ENCODE data around the gene SUFU.

SUFU gene

DNA sequence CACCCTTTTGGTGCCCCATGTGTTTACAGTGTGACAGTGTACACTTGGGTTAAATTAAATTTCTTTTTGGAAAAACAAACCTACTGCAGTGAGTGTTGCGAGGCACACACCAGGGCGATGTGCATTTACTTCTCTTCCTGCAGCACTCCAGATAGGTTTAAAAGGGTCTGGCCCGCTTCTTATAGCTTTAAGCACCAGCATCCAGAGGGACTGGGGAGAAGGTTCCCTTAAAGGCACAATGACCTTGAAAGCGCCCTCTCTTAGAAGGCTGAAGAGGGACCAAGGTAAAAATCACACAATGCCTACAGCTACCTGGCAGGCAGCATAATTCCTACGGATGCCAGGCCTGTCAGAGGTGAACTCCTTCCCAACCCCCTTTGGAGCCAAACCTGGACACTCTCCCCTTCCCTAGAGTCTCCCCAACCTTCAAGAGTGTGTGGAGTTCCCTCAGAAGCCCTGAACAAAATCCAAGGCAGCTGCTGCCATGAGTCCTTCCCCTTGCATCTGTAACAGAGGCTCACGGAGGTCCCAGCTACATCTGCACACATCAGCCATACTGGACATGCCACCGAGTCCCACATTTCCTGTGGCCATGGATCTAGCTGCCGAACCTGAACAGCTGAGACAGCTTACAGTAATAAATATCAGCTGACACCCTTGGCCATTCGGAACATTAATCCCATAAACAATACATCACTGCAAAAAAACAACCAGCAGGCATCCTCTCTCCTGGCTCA lies 173.7 kb downstream of the SUFU start:
- TF ChIP-seq, protein P1, sequence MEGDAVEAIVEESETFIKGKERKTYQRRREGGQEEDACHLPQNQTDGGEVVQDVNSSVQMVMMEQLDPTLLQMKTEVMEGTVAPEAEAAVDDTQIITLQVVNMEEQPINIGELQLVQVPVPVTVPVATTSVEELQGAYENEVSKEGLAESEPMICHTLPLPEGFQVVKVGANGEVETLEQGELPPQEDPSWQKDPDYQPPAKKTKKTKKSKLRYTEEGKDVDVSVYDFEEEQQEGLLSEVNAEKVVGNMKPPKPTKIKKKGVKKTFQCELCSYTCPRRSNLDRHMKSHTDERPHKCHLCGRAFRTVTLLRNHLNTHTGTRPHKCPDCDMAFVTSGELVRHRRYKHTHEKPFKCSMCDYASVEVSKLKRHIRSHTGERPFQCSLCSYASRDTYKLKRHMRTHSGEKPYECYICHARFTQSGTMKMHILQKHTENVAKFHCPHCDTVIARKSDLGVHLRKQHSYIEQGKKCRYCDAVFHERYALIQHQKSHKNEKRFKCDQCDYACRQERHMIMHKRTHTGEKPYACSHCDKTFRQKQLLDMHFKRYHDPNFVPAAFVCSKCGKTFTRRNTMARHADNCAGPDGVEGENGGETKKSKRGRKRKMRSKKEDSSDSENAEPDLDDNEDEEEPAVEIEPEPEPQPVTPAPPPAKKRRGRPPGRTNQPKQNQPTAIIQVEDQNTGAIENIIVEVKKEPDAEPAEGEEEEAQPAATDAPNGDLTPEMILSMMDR (IDR thresholded peaks at IDR 0.05; ENCODE audit: unreplicated experiment in 3 of 3) = no peak
- Mint-ChIP-seq H3K27me3 (ENCODE audit: low read depth) (no peaks in the 10 kb centered on the region), H3K36me3 (ENCODE audit: low read depth) (peaks cover 19% of the 10 kb centered on the region), H3K4me3 (peak overlapping the region; percentile 30 to 76 (median 60)), H3K27ac (peak overlapping the region; percentile 97 to 98 (median 98)), H3K9me3 (no peaks in the 10 kb centered on the region), H3K4me1 (peaks cover 90% of the 10 kb centered on the region)

DNA sequence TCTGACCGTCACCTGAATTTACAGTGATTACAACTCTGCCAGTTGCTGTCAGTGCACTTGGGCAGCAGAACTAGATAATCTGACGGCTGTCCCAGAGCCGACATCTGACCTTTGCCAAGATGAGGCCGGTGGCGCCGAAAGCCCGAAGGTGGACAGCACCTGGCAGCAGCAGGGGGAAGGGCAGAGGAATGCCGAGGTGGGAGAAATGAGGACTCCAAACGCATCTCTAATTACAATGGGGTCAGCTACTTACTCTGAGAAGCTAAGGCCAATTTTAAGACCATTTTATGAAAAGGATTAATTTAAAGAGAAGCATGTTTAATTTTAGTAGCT lies 174.3 kb downstream of the SUFU start:
- H3K9me3 Mint-ChIP-seq = no peaks in the 10 kb centered on the region
- H3K27me3 Mint-ChIP-seq (ENCODE audit: low read depth) = no peaks in the 10 kb centered on the region
- H3K36me3 Mint-ChIP-seq (ENCODE audit: low read depth) = peaks cover 21% of the 10 kb centered on the region
- peak overlapping the region; percentile 97 to 98 (median 98) for H3K27ac Mint-ChIP-seq
- TF ChIP-seq, protein P1 (IDR thresholded peaks at IDR 0.05; ENCODE audit: unreplicated experiment in 3 of 3) = no peak
- H3K4me1 Mint-ChIP-seq = peaks cover 85% of the 10 kb centered on the region
- H3K4me3 Mint-ChIP-seq = peak overlapping the region in 2 of 3 experiments; percentile 13 to 60

DNA sequence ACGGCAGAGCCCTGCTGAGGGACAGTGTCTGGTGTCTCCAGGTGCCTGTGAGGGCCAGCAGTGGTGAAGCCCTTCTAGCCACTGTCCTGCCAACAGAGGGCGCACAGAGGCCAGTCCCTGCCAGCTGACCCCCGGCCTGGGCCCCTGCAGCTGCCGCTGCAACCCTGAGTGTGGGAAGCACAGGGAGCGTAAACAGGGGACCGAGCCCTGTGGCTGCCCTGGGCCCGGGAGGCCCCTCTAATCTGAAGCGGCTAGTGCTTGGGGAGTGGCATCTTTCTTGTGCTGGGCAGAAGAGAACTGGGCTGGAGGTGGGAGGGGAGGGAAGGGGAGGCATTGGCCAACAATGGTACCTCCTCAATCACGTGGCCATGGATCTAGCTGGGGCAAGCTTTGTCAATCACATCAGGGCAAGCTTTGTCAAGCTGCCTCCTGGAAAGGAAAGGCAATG lies 175.1 kb downstream of the SUFU start:
- Mint-ChIP-seq H3K9me3 (no peaks in the 10 kb centered on the region), H3K4me1 (peaks cover 76% of the 10 kb centered on the region), H3K4me3 (peak overlapping the region; percentile 40 to 60 (median 58)), H3K27ac (peak overlapping the region; percentile 97 to 98 (median 98)), H3K36me3 (ENCODE audit: low read depth) (peaks cover 30% of the 10 kb centered on the region), H3K27me3 (ENCODE audit: low read depth) (no peaks in the 10 kb centered on the region)
- TF ChIP-seq, protein P1 (IDR thresholded peaks at IDR 0.05; ENCODE audit: unreplicated experiment in 3 of 3) = peak; percentile 49 to 75 (median 68)

DNA sequence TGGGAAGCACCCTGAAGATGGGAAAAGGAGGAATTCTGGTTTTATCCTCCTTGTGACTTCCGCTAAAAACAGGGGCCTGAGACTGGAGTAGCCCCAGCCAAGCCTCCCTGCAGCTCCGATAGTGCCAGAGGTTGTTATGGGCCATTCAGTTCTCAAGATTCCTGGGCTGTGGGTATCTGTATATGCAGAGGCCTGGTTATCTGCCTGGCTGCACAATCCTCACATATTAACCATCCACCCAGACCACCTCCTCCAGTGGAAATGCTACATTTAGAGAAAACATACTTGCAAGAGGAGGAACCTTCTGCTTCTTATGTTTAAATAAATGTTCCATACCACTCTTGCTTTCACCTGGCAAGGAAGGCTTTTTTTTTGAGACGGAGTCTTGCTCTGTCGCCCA lies 175.8 kb downstream of the SUFU start:
- Mint-ChIP-seq H3K4me3 (peak overlapping the region in 2 of 3 experiments; percentile 2 to 30), H3K4me1 (peaks cover 69% of the 10 kb centered on the region), H3K27ac (peak overlapping the region; percentile 97 to 98 (median 98)), H3K27me3 (ENCODE audit: low read depth) (no peaks in the 10 kb centered on the region), H3K9me3 (no peaks in the 10 kb centered on the region), H3K36me3 (ENCODE audit: low read depth) (peaks cover 35% of the 10 kb centered on the region)
- TF ChIP-seq, protein P1 (IDR thresholded peaks at IDR 0.05; ENCODE audit: unreplicated experiment in 3 of 3) = no peak

DNA sequence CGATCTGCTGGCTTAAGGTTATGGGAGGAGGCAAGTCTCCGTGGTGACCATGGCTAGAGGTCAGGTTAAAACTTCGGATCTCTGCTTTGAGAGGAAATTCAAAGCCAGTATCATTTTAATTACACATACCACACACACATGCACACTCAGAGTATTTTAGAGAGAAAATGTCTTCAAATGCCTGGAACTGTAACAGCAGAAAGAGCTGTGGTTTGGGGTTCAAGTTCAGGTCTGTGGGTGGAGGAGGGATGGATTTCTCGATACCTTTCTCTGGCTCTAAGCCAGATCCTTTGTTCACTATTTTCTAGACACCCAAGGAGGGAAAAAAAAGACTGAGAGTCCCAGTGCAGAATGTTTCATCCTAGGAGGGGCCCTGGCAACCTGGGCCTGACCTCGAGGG lies 177.9 kb downstream of the SUFU start:
- TF ChIP-seq, protein P1 (IDR thresholded peaks at IDR 0.05; ENCODE audit: unreplicated experiment in 3 of 3) = no peak
- peaks cover 48% of the 10 kb centered on the region for H3K4me1 Mint-ChIP-seq
- H3K27ac Mint-ChIP-seq = peak overlapping the region; percentile 59 to 92 (median 73)
- H3K36me3 Mint-ChIP-seq (ENCODE audit: low read depth) = peaks cover 43% of the 10 kb centered on the region
- no peak overlapping the region for H3K4me3 Mint-ChIP-seq
- no peaks in the 10 kb centered on the region for H3K27me3 Mint-ChIP-seq (ENCODE audit: low read depth)
- H3K9me3 Mint-ChIP-seq = no peaks in the 10 kb centered on the region

DNA sequence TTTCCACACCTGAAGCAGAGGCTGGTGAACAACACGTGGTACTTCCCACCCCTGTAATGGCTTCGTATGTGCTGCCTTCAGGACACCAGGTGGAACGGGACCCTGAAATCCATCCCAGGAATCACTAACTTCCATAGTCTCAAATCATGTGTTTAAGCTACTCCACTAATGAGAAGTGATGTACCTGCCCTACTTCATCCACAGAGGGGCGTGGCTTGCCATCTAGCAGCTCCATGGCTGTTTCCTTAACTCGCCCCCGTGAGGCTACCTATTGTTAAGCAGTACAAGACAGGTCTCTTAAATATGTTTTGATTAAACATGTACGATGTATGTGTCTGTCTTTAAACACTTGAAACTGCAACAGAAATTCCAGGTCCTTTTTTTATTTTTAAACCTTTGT lies 178.6 kb downstream of the SUFU start:
- peak overlapping the region; percentile 59 to 92 (median 73) for H3K27ac Mint-ChIP-seq
- H3K36me3 Mint-ChIP-seq (ENCODE audit: low read depth) = peaks cover 43% of the 10 kb centered on the region

More for the DNA sequence above, 178.6 kb downstream of the SUFU start:
- TF ChIP-seq, protein P1 (IDR thresholded peaks at IDR 0.05; ENCODE audit: unreplicated experiment in 3 of 3) = no peak
- Mint-ChIP-seq H3K4me1 (peaks cover 41% of the 10 kb centered on the region), H3K9me3 (no peaks in the 10 kb centered on the region), H3K4me3 (no peak overlapping the region), H3K27me3 (ENCODE audit: low read depth) (no peaks in the 10 kb centered on the region)

Data from nephron (organoid).